ENCODE measurements around the gene GOLGA3.

Gene GOLGA3

DNA sequence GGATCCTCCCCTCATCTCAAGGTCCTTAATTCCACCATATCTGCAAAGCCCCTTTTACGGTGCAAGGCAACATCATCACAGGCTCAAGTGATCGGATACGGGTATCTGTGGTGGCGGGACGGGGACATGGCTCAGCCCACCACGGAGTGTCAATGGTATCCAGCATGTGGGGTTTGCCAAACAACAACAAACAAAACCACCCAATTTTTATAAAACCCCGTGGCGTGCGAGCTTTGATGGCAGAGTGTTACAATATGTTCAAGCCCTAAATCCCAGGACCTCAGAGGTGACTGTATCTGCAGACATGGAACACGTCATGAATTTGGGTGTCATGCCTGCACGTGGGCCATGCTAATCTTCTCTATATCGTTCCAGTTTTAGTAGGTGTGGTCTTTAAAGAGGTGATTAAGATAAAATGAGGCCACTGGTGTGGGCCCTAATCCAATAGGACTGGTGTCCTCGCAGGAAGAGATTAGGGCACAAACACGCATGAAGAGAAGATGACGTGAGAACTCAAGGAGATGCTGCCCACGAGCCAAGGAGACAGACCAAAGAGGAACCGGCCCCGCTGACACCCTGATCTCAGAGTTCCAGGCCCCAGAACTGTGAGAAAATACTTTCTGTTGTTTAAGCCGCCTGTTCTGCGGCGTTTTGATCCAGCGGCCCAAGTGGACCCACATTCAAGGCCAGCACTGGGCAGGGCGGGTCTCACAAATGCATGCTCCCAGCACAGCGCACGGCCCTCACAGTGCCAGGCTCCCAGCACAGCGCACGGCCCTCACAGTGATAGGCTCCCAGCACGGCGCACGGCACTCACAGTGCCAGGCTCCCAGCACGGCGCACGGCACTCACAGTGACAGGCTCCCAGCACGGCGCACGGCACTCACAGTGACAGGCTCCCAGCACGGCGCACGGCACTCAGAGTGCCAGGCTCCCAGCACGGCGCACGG lies 6.7 kb upstream of the GOLGA3 start:
- Histone ChIP-seq H3K36me3 (replicated peaks in 1 of 2; ENCODE audit: control insufficient read depth in 2 of 2, insufficient read depth in 2 of 2, low read length in 2 of 2) (peaks cover 6 to 7% of the 10 kb centered on the region in 2 donors), H4K91ac (ENCODE audit: low read depth, low read length, poor library complexity) (no peak overlapping the region), H3K23ac (ENCODE audit: low read depth, low read length, poor library complexity) (no peak overlapping the region), H4K8ac (ENCODE audit: low read depth, low read length) (no peak overlapping the region), H3K18ac (ENCODE audit: low read length) (no peak overlapping the region), H2BK15ac (ENCODE audit: low read length) (no peak overlapping the region), H3K4me1 (ENCODE audit: control insufficient read depth in 2 of 2, insufficient read depth in 1 of 2, low read depth in 1 of 2, low read length in 2 of 2) (no peaks in the 10 kb centered on the region), H3K27me3 (ENCODE audit: control insufficient read depth in 3 of 3, insufficient read depth in 3 of 3, low read depth in 1 of 3, low read length in 3 of 3) (no peaks in the 10 kb centered on the region), H3K4me3 (ENCODE audit: low read length in 2 of 2) (no peak overlapping the region), H3K4me2 (ENCODE audit: insufficient read depth, low read length, poor library complexity, severe bottlenecking) (no peak overlapping the region), H2BK12ac (ENCODE audit: low read length) (no peak overlapping the region), H2AK5ac (ENCODE audit: low read depth, low read length) (no peak overlapping the region), H2BK5ac (ENCODE audit: low read length) (no peak overlapping the region), H3K9ac (ENCODE audit: low read depth, low read length, poor library complexity) (no peak overlapping the region), H3K27ac (replicated peaks; ENCODE audit: low read length) (no peak overlapping the region), H2BK120ac (ENCODE audit: low read depth, low read length) (no peak overlapping the region), H3K14ac (ENCODE audit: low read length) (peak overlapping the region; percentile 21), H3K4ac (ENCODE audit: low read length) (no peak overlapping the region), H3K9me3 (replicated peaks in 1 of 2; ENCODE audit: control insufficient read depth in 2 of 2, insufficient read depth in 1 of 2, low read depth in 1 of 2, low read length in 2 of 2) (no peaks in the 10 kb centered on the region), H2AFZ (ENCODE audit: low read length) (no peak overlapping the region), H3K79me1 (ENCODE audit: low read depth, low read length) (peaks cover 3% of the 10 kb centered on the region)
- no CpG with 5 or more reads among the region's 42 CpGs for WGBS, 2 donors (ENCODE audit: extremely low coverage in 2 of 2, insufficient read length in 2 of 2, insufficient replicate concordance in 1 of 2)
- DNase-seq (ENCODE audit: low spot score), result no peak

DNA sequence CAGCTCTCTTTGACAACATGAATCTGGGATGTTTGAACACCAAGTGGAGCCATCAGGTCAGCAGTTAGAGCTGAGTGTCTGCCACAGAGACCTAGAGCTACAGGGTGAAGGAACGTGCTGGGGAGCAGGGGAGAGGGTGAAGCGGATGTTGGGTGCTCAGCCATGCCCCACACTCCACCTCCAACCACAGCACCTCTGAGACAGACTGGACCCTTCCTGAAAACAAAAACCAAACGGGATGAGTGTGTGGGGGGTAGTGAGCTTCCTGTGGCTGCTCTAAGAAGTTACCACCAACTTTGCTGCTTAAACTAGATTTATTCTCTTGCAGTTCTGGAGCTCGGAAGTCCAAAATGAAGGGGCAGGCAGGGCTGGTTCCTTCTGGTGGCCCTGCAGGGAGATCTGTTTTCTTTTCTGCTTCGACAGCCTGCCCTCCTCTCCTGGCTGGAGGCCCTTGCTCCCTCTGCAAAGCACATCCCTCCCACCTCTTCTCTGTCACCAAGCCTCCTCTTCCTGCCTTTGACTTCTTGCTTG lies 5.6 kb upstream of the GOLGA3 start:
- H3K14ac ChIP-seq (ENCODE audit: low read length), result no peak overlapping the region
- H3K79me1 ChIP-seq (ENCODE audit: low read depth, low read length), result peaks cover 3% of the 10 kb centered on the region
- peaks cover 0 to 8% of the 10 kb centered on the region in 2 donors for H3K9me3 ChIP-seq (replicated peaks in 1 of 2; ENCODE audit: control insufficient read depth in 2 of 2, insufficient read depth in 1 of 2, low read depth in 1 of 2, low read length in 2 of 2)
- H2AK5ac ChIP-seq (ENCODE audit: low read depth, low read length), result no peak overlapping the region
- no peak for DNase-seq (ENCODE audit: low spot score)
- H3K4me3 ChIP-seq (ENCODE audit: low read length in 2 of 2), result no peak overlapping the region
- H3K4ac ChIP-seq (ENCODE audit: low read length), result no peak overlapping the region
- no peak overlapping the region for H2BK12ac ChIP-seq (ENCODE audit: low read length)
- no peak overlapping the region for H3K27ac ChIP-seq (replicated peaks; ENCODE audit: low read length)
- no peaks in the 10 kb centered on the region for H3K4me1 ChIP-seq (ENCODE audit: control insufficient read depth in 2 of 2, insufficient read depth in 1 of 2, low read depth in 1 of 2, low read length in 2 of 2)
- H2AFZ ChIP-seq (ENCODE audit: low read length), result no peak overlapping the region
- H3K27me3 ChIP-seq (ENCODE audit: control insufficient read depth in 3 of 3, insufficient read depth in 3 of 3, low read depth in 1 of 3, low read length in 3 of 3), result no peaks in the 10 kb centered on the region
- WGBS, 2 donors (ENCODE audit: extremely low coverage in 2 of 2, insufficient read length in 2 of 2, insufficient replicate concordance in 1 of 2), result no CpG with 5 or more reads among the region's 5 CpGs
- no peak overlapping the region for H4K8ac ChIP-seq (ENCODE audit: low read depth, low read length)
- no peak overlapping the region for H3K9ac ChIP-seq (ENCODE audit: low read depth, low read length, poor library complexity)
- H2BK15ac ChIP-seq (ENCODE audit: low read length), result no peak overlapping the region
- H3K18ac ChIP-seq (ENCODE audit: low read length), result no peak overlapping the region
- no peak overlapping the region for H2BK5ac ChIP-seq (ENCODE audit: low read length)
- H3K4me2 ChIP-seq (ENCODE audit: insufficient read depth, low read length, poor library complexity, severe bottlenecking), result no peak overlapping the region
- no peak overlapping the region for H3K23ac ChIP-seq (ENCODE audit: low read depth, low read length, poor library complexity)
- peaks cover 0 to 2% of the 10 kb centered on the region in 2 donors for H3K36me3 ChIP-seq (replicated peaks in 1 of 2; ENCODE audit: control insufficient read depth in 2 of 2, insufficient read depth in 2 of 2, low read length in 2 of 2)
- no peak overlapping the region for H4K91ac ChIP-seq (ENCODE audit: low read depth, low read length, poor library complexity)
- no peak overlapping the region for H2BK120ac ChIP-seq (ENCODE audit: low read depth, low read length)

DNA sequence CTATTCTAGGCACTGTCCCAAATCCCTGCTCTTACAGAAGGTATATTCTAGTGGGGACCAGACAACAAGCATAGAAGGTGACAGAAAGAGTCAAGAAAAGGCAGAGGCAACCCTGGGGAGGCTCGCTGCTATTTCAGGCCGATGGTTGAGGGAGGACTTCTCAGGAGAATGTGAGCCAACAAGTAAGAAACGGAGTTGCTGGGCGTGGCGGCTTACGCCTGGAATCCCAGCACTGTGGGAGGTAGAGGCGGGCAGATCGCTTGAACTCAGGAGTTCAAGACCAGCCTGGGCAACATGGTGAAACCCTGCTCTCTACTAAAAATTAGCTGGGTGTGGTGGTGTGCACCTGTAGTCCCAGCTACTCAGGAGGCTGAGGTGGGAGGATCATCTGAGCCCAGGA lies 4.7 kb upstream of the GOLGA3 start:
- Histone ChIP-seq H3K14ac (ENCODE audit: low read length) (no peak overlapping the region), H2BK12ac (ENCODE audit: low read length) (no peak overlapping the region), H3K27me3 (ENCODE audit: control insufficient read depth in 3 of 3, insufficient read depth in 3 of 3, low read depth in 1 of 3, low read length in 3 of 3) (no peaks in the 10 kb centered on the region), H3K23ac (ENCODE audit: low read depth, low read length, poor library complexity) (no peak overlapping the region), H2BK120ac (ENCODE audit: low read depth, low read length) (no peak overlapping the region), H2BK5ac (ENCODE audit: low read length) (no peak overlapping the region), H3K36me3 (replicated peaks in 1 of 2; ENCODE audit: control insufficient read depth in 2 of 2, insufficient read depth in 2 of 2, low read length in 2 of 2) (peaks cover 0 to 2% of the 10 kb centered on the region in 2 donors), H3K4me2 (ENCODE audit: insufficient read depth, low read length, poor library complexity, severe bottlenecking) (no peak overlapping the region), H3K79me1 (ENCODE audit: low read depth, low read length) (peaks cover 4% of the 10 kb centered on the region), H4K91ac (ENCODE audit: low read depth, low read length, poor library complexity) (no peak overlapping the region), H3K9ac (ENCODE audit: low read depth, low read length, poor library complexity) (no peak overlapping the region), H3K27ac (replicated peaks; ENCODE audit: low read length) (no peak overlapping the region), H4K8ac (ENCODE audit: low read depth, low read length) (no peak overlapping the region), H3K4ac (ENCODE audit: low read length) (no peak overlapping the region), H3K18ac (ENCODE audit: low read length) (no peak overlapping the region), H3K4me1 (ENCODE audit: control insufficient read depth in 2 of 2, insufficient read depth in 1 of 2, low read depth in 1 of 2, low read length in 2 of 2) (no peaks in the 10 kb centered on the region), H3K9me3 (replicated peaks in 1 of 2; ENCODE audit: control insufficient read depth in 2 of 2, insufficient read depth in 1 of 2, low read depth in 1 of 2, low read length in 2 of 2) (peaks cover 0 to 9% of the 10 kb centered on the region in 2 donors), H2BK15ac (ENCODE audit: low read length) (no peak overlapping the region), H2AK5ac (ENCODE audit: low read depth, low read length) (no peak overlapping the region), H3K4me3 (ENCODE audit: low read length in 2 of 2) (no peak overlapping the region), H2AFZ (ENCODE audit: low read length) (no peak overlapping the region)
- no CpG with 5 or more reads among the region's 8 CpGs for WGBS, 2 donors (ENCODE audit: extremely low coverage in 2 of 2, insufficient read length in 2 of 2, insufficient replicate concordance in 1 of 2)
- no peak for DNase-seq (ENCODE audit: low spot score)

DNA sequence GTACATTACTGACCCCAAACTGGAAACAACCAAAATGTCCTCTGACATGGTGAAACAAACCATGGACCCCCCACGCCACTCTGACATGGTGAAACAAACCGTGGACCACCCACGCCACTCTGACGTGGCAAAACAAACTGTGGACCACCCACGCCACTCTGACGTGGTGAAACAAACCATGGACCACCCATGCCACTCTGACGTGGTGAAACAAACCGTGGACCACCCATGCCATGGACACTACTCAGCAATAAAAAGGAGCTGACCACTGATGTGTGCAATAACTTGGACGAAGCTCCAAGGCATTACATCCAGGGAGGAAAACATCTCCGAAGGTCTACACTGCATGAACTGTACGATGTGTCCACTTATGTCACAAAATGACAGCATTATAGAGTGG lies 3.1 kb upstream of the GOLGA3 start:
- Histone ChIP-seq H3K36me3 (replicated peaks in 1 of 2; ENCODE audit: control insufficient read depth in 2 of 2, insufficient read depth in 2 of 2, low read length in 2 of 2) (peaks cover 6 to 9% of the 10 kb centered on the region in 2 donors), H3K27me3 (ENCODE audit: control insufficient read depth in 3 of 3, insufficient read depth in 3 of 3, low read depth in 1 of 3, low read length in 3 of 3) (no peaks in the 10 kb centered on the region), H4K91ac (ENCODE audit: low read depth, low read length, poor library complexity) (no peak overlapping the region), H3K4me3 (ENCODE audit: low read length in 2 of 2) (peak overlapping the region in 1 of 2 donors; percentile 63), H3K18ac (ENCODE audit: low read length) (no peak overlapping the region), H2BK15ac (ENCODE audit: low read length) (no peak overlapping the region), H3K4me1 (ENCODE audit: control insufficient read depth in 2 of 2, insufficient read depth in 1 of 2, low read depth in 1 of 2, low read length in 2 of 2) (peaks cover 2 to 4% of the 10 kb centered on the region in 2 donors), H3K4ac (ENCODE audit: low read length) (no peak overlapping the region), H3K27ac (replicated peaks; ENCODE audit: low read length) (no peak overlapping the region), H3K79me1 (ENCODE audit: low read depth, low read length) (peaks cover 9% of the 10 kb centered on the region), H2AFZ (ENCODE audit: low read length) (no peak overlapping the region), H3K9ac (ENCODE audit: low read depth, low read length, poor library complexity) (no peak overlapping the region), H4K8ac (ENCODE audit: low read depth, low read length) (no peak overlapping the region), H3K23ac (ENCODE audit: low read depth, low read length, poor library complexity) (no peak overlapping the region), H2BK120ac (ENCODE audit: low read depth, low read length) (no peak overlapping the region), H2BK12ac (ENCODE audit: low read length) (no peak overlapping the region), H3K4me2 (ENCODE audit: insufficient read depth, low read length, poor library complexity, severe bottlenecking) (no peak overlapping the region), H2BK5ac (ENCODE audit: low read length) (no peak overlapping the region), H3K14ac (ENCODE audit: low read length) (no peak overlapping the region), H2AK5ac (ENCODE audit: low read depth, low read length) (no peak overlapping the region), H3K9me3 (replicated peaks in 1 of 2; ENCODE audit: control insufficient read depth in 2 of 2, insufficient read depth in 1 of 2, low read depth in 1 of 2, low read length in 2 of 2) (peaks cover 0 to 9% of the 10 kb centered on the region in 2 donors)
- WGBS, 2 donors (ENCODE audit: extremely low coverage in 2 of 2, insufficient read length in 2 of 2, insufficient replicate concordance in 1 of 2), result no CpG with 5 or more reads among the region's 11 CpGs
- no peak for DNase-seq (ENCODE audit: low spot score)

Data from neuronal stem cell (in vitro differentiated cells).